ENCODE measurements around the gene SCN10A. TPM values are rescaled to one million over a fixed set of nuclear protein-coding genes. Genes with fewer than 3 reads are reported as not detected.
A peak's percentile ranks its signal among the peaks of the same experiment; 100 is the strongest.

Gene SCN10A
- total and polyA plus RNA-seq, 3 donors from 2014 or later, result 0.19 to 0.53 (median 0.24) TPM

GRCh38 chr3:38689346-38689745 is 126.7 kb downstream of the SCN10A start:
- intact Hi-C loops (cut with DNase I; ENCODE audit: low total_unique reads), result no loop called here

GRCh38 chr3:38687321-38687720 is 128.7 kb downstream of the SCN10A start:
- TF ChIP-seq CTCF (IDR thresholded peaks at IDR 0.05) (no peak), POLR2A (IDR thresholded peaks at IDR 0.05) (no peak)
- Histone ChIP-seq H3K4me1 (no peaks in the 10 kb centered on the region), H3K4me3 (no peak overlapping the region), H3K9me3 (no peaks in the 10 kb centered on the region), H3K27ac (no peak overlapping the region), H3K36me3 (ENCODE audit: low read depth, missing control alignments) (no peaks in the 10 kb centered on the region), H3K27me3 (no peaks in the 10 kb centered on the region)
- 54 to 81% methylated on average over 2 of the region's 2 CpGs for WGBS, 2 donors
- intact Hi-C loops (cut with DNase I; ENCODE audit: low total_unique reads), result no loop called here
- DNase-seq, result no peak

More at GRCh38 chr3:38689346-38689745, 126.7 kb downstream of the SCN10A start:
- Histone ChIP-seq H3K27ac (no peak overlapping the region), H3K27me3 (no peaks in the 10 kb centered on the region), H3K4me3 (no peak overlapping the region), H3K4me1 (no peaks in the 10 kb centered on the region), H3K36me3 (ENCODE audit: low read depth, missing control alignments) (no peaks in the 10 kb centered on the region), H3K9me3 (no peaks in the 10 kb centered on the region)
- WGBS, 2 donors, result 78% methylated on average over 4 of the region's 4 CpGs
- DNase-seq, result no peak
- no peak for TF ChIP-seq POLR2A (IDR thresholded peaks at IDR 0.05)
- TF ChIP-seq CTCF (IDR thresholded peaks at IDR 0.05), result no peak

- H3K36me3 ChIP-seq (ENCODE audit: low read depth, missing control alignments), result no peaks in the 10 kb centered on the region
- no peak for DNase-seq
- TF ChIP-seq CTCF (IDR thresholded peaks at IDR 0.05) (no peak), POLR2A (IDR thresholded peaks at IDR 0.05) (no peak)
- no peaks in the 10 kb centered on the region for H3K9me3 ChIP-seq
- no peak overlapping the region for H3K4me3 ChIP-seq
- H3K27ac ChIP-seq, result no peak overlapping the region
- 51 to 55% methylated on average over 5 of the region's 5 CpGs for WGBS, 2 donors
- intact Hi-C loops (cut with DNase I; ENCODE audit: low total_unique reads), result no loop called here
- H3K4me1 ChIP-seq, result no peaks in the 10 kb centered on the region
- H3K27me3 ChIP-seq, result no peaks in the 10 kb centered on the region
Observed at GRCh38 chr3:38684546-38684945, 131.5 kb downstream of the SCN10A start.

GRCh38 chr3:38669668-38670067 is 146.3 kb downstream of the SCN10A start:
- no peaks in the 10 kb centered on the region for H3K4me1 ChIP-seq
- H3K36me3 ChIP-seq (ENCODE audit: low read depth, missing control alignments), result no peaks in the 10 kb centered on the region
- no peak overlapping the region for H3K27ac ChIP-seq
- no peak for DNase-seq
- H3K27me3 ChIP-seq, result no peaks in the 10 kb centered on the region
- TF ChIP-seq CTCF (IDR thresholded peaks at IDR 0.05) (no peak), POLR2A (IDR thresholded peaks at IDR 0.05) (no peak)
- WGBS, 2 donors, result 42 to 48% methylated on average over 4 of the region's 4 CpGs
- H3K9me3 ChIP-seq, result no peaks in the 10 kb centered on the region
- no peak overlapping the region for H3K4me3 ChIP-seq
- intact Hi-C loops (cut with DNase I; ENCODE audit: low total_unique reads), result no loop called here

- no peak for TF ChIP-seq POLR2A (IDR thresholded peaks at IDR 0.05)
- H3K27me3 ChIP-seq, result no peaks in the 10 kb centered on the region
- H3K27ac ChIP-seq, result no peak overlapping the region
- H3K36me3 ChIP-seq (ENCODE audit: low read depth, missing control alignments), result no peaks in the 10 kb centered on the region
- no peaks in the 10 kb centered on the region for H3K4me1 ChIP-seq
- WGBS, 2 donors, result 46 to 59% methylated on average over 4 of the region's 4 CpGs
- intact Hi-C loops (cut with DNase I; ENCODE audit: low total_unique reads), result no loop called here
- peak; percentile 36 for DNase-seq
- no peak overlapping the region for H3K4me3 ChIP-seq
- no peaks in the 10 kb centered on the region for H3K9me3 ChIP-seq
Observed at GRCh38 chr3:38662544-38662943, 153.5 kb downstream of the SCN10A start.
